Heart right ventricle (tissue), 16 donors: ENCODE data around the gene ATP2C2. TPM values are rescaled to one million over a fixed set of nuclear protein-coding genes. Genes with fewer than 3 reads are reported as not detected.

ENCODE experiments used
- ATAC-seq, 8 donors: fragments of 200-7000 bp; cut with Tn5 transposase; one replicate each; pipeline ENCODE4 v1.9.1; 2020; ENCODE audit warnings: mild to moderate bottlenecking in 8 of 8, moderate library complexity in 8 of 8, moderate number of reproducible peaks in 1 of 8
- DNase-seq, 2 donors: peaks; one replicate each; pipeline ENCODE4 v3.0.0-alpha.2; 2020
- H3K27ac ChIP-seq, 10 donors: fragments of 200-600 bp; sonication (generic) in 2 of 10; one replicate each; pipeline versions ENCODE4 v1.5.0 to v1.8.0; 2020 to 2022; ENCODE audit warnings: mild to moderate bottlenecking in 3 of 10
- H3K27me3 ChIP-seq, 7 donors: fragments of 200-600 bp; one replicate each; pipeline ENCODE4 v1.8.0; 2021 to 2022; ENCODE audit warnings: mild to moderate bottlenecking in 2 of 7
- H3K36me3 ChIP-seq, 9 donors: fragments of 200-600 bp; sonication (generic) in 1 of 9; one replicate each; pipeline versions ENCODE4 v1.5.0 to v1.8.0; 2020 to 2022; ENCODE audit warnings: mild to moderate bottlenecking in 2 of 9
- H3K4me1 ChIP-seq, 9 donors: fragments of 200-600 bp; sonication (generic) in 1 of 9; one replicate each; pipeline versions ENCODE4 v1.5.0 to v1.8.0; 2020 to 2022; ENCODE audit warnings: mild to moderate bottlenecking in 4 of 9
- H3K4me3 ChIP-seq, 10 donors: fragments of 200-600 bp; sonication (generic) in 2 of 10; one replicate each; pipeline versions ENCODE4 v1.5.0 to v1.8.0; 2020 to 2022; ENCODE audit warnings: mild to moderate bottlenecking in 7 of 10, moderate library complexity in 2 of 10
- H3K9me3 ChIP-seq, 11 donors: fragments of 200-600 bp in 10 of 11; sonication (generic) in 2 of 11; one replicate each; pipeline versions ENCODE4 v1.5.0 to v1.8.0; 2013 to 2022; ENCODE audit warnings: mild to moderate bottlenecking in 2 of 11, control low read depth in 1 of 11, moderate library complexity in 1 of 11
- CTCF ChIP-seq, 9 donors: fragments of 200-600 bp; sonication (generic) in 2 of 9; IDR thresholded peaks; one replicate each; pipeline versions ENCODE4 v1.5.0 to v1.8.0; 2021 to 2022; ENCODE audit warnings: antibody characterized with exemption in 9 of 9, mild to moderate bottlenecking in 5 of 9, moderate library complexity in 1 of 9
- WGBS, 2 donors: extraction: QIAGEN DNeasy Blood & Tissue Kit; methylation state at CpG; one replicate each; pipeline ENCODE4 v1.1.7; 2013; ENCODE audit warnings: inconsistent platforms in 1 of 2; 5-methylcytosine and 5-hydroxymethylcytosine counted together
- intact Hi-C, 10 donors: fragments of 100-400 bp; cut with DNase I; formaldehyde crosslinking; loops; one replicate each; pipeline versions ENCODE4 v1.11.1 to v1.14.2; 2022
- polyA plus RNA-seq, 2 donors: library from polyadenylated mRNA; stranded (reverse); fragments of 200-250 nt; gene quantifications; one replicate each; pipeline ENCODE4 v1.2.3, GENCODE V29; 2013
- total RNA-seq, 10 donors: library from RNA; stranded (reverse); fragmentation: NEBNext Ultra II Directional in 3 of 10; extraction: Animal tissue kit (Norgen Biotek cat#: 25700) in 3 of 10; gene quantifications; one replicate each; pipeline versions ENCODE4 v1.2.1 to v1.2.4, GENCODE V29; 2021 to 2023
- donor health status: Arrhythmogenic right ventricular cardiomyopathy.
- donor health status: ischemic (EF 13 %, LVEDD 7.1; RV severe dilation, severe dysfunction).
- donor health status: healthy with polysubstance abuse.
- donor health status: DM: no; HTN: yes; CAD: no.
- donor health status: DM: no; HTN: no; CAD: no.
- donor health status: ischemic (EF 25% LVEDD 6.9; RV normal size, moderate dysfunction).
- donor health status: ischemic (EF 25% LVEDD 5.7; RV mildly dilated, moderate dysfunction).
- donor health status: healthy.
- donor health status: DM: yes; HTN: yes; CAD: no.
- donor health status: Ischemic cardiomyopathy.
- donor health status: ischemic (EF 35%, LVEDD 5.7; RV mildly dilated, moderate dysfunction).
- donor health status: nonischemic (EF 11% LVEDD 7.7; RV severe dilation, severe dysfunction).
- donor health status: DM: yes; HTN: yes; CAD: no.
- donor health status: PGD.
- donor health status: ischemic (EF 29% LVEDD 5.4; RV normal size, mild dysfunction).
- donor health status: nonischemic (EF 23%, LVEDD 6.1; RV moderate dilation, normal function).

ATP2C2 gene
- total and polyA plus RNA-seq, 12 donors, result 0.01 TPM; not detected in 11

GRCh38 chr16:84467709-84468108 lies 99.4 kb downstream of the ATP2C2 start:
- DNase-seq, result no peak

GRCh38 chr16:84471316-84471715 lies 103.0 kb downstream of the ATP2C2 start:
- H3K27ac ChIP-seq, result no peak overlapping the region
- peaks cover 0 to 26% (median 5%) of the 10 kb centered on the region in 11 donors for H3K9me3 ChIP-seq
- intact Hi-C loops, result no loop called here
- DNase-seq (no peak), ATAC-seq (no peak)
- no peaks in the 10 kb centered on the region for H3K27me3 ChIP-seq
- TF ChIP-seq CTCF (IDR thresholded peaks at IDR 0.05), result no peak
- 98% methylated on average over 7 of the region's 7 CpGs for WGBS, 2 donors
- H3K4me3 ChIP-seq, result no peak overlapping the region
- no peaks in the 10 kb centered on the region for H3K4me1 ChIP-seq
- peaks cover 0 to 21% (median 0%) of the 10 kb centered on the region in 9 donors for H3K36me3 ChIP-seq

More at GRCh38 chr16:84467709-84468108, 99.4 kb downstream of the ATP2C2 start:
- Histone ChIP-seq H3K36me3 (peaks cover 0 to 31% (median 6%) of the 10 kb centered on the region in 9 donors), H3K27ac (no peak overlapping the region), H3K9me3 (peaks cover 0 to 26% (median 7%) of the 10 kb centered on the region in 11 donors), H3K27me3 (no peaks in the 10 kb centered on the region), H3K4me1 (peaks cover 0 to 3% (median 0%) of the 10 kb centered on the region in 9 donors), H3K4me3 (no peak overlapping the region)
- intact Hi-C loops, result no loop called here
- TF ChIP-seq CTCF (IDR thresholded peaks at IDR 0.05), result no peak
- no peak for ATAC-seq

GRCh38 chr16:84471966-84472365 lies 103.6 kb downstream of the ATP2C2 start:
- intact Hi-C loops, result no loop called here
- H3K27me3 ChIP-seq, result no peaks in the 10 kb centered on the region
- 84 to 100% methylated on average over 4 of the region's 4 CpGs for WGBS, 2 donors
- DNase-seq (no peak), ATAC-seq (no peak)
- no peaks in the 10 kb centered on the region for H3K4me1 ChIP-seq
- H3K4me3 ChIP-seq, result no peak overlapping the region
- H3K36me3 ChIP-seq, result peaks cover 0 to 17% (median 2%) of the 10 kb centered on the region in 9 donors
- peaks cover 0 to 21% (median 0%) of the 10 kb centered on the region in 11 donors for H3K9me3 ChIP-seq
- no peak overlapping the region for H3K27ac ChIP-seq
- no peak for TF ChIP-seq CTCF (IDR thresholded peaks at IDR 0.05)

GRCh38 chr16:84475643-84476240 lies 107.4 kb downstream of the ATP2C2 start:
- WGBS, 2 donors, result 86 to 88% methylated on average over 8 of the region's 8 CpGs
- Histone ChIP-seq H3K4me3 (no peak overlapping the region), H3K27me3 (no peaks in the 10 kb centered on the region), H3K36me3 (peaks cover 0 to 32% (median 4%) of the 10 kb centered on the region in 9 donors), H3K27ac (no peak overlapping the region), H3K4me1 (no peaks in the 10 kb centered on the region), H3K9me3 (peaks cover 0 to 7% (median 0%) of the 10 kb centered on the region in 11 donors)
- no peak for TF ChIP-seq CTCF (IDR thresholded peaks at IDR 0.05)
- ATAC-seq, result no peak
- intact Hi-C loops, result no loop called here
- no peak for DNase-seq
